GM18907 (cell line): ENCODE measurements around the gene OR6K3.
"Not testable (repeated sequence)": the region's sequence is repeated elsewhere in the genome, so short reads cannot be mapped to it uniquely, and the experiment has no call there.

ENCODE experiments used
- ATAC-seq: cut with Tn5 transposase; IDR thresholded peaks from one replicate; pipeline ENCODE4 v1.9.1; 2021; ENCODE audit warnings: mild to moderate bottlenecking, moderate library complexity; ENCODE audit not compliant: unreplicated experiment

Gene OR6K3

GRCh38 chr1:158720620-158721019 is at the start of gene OR6K3:
Gene OR6K3 (minus strand): TSS chr1:158720720. CDS start chr1:158718115, 2,605 bp downstream.
- no peak for ATAC-seq

- no peak for ATAC-seq
These were observed 33.9 kb upstream of the OR6K3 start, which contains the start of gene OR6K6 for GRCh38 chr1:158754420-158754819. Gene OR6K6 (plus strand): TSS chr1:158754720. CDS start chr1:158754888, 168 bp downstream.

GRCh38 chr1:158752155-158752712 is 31.7 kb upstream of the OR6K3 start:
- ATAC-seq: no peak

GRCh38 chr1:158735848-158736247 is 15.3 kb upstream of the OR6K3 start:
- ATAC-seq: no peak

- no peak for ATAC-seq
These were observed 12.0 kb upstream of the OR6K3 start for GRCh38 chr1:158732524-158732923.

- ATAC-seq: no peak
These were observed 11.2 kb upstream of the OR6K3 start for GRCh38 chr1:158731707-158732106.

GRCh38 chr1:158730453-158730852 is 9.9 kb upstream of the OR6K3 start:
- ATAC-seq: no peak

- ATAC-seq: no peak
These were observed 8.1 kb upstream of the OR6K3 start for GRCh38 chr1:158728510-158729225.

- ATAC-seq: no peak
These were observed 3.9 kb upstream of the OR6K3 start for GRCh38 chr1:158724442-158724841.

- no peak for ATAC-seq
These were observed 856 bp downstream of the OR6K3 start for GRCh38 chr1:158719664-158720063.

GRCh38 chr1:158717344-158717743 is 3.2 kb downstream of the OR6K3 start:
- ATAC-seq: no peak

GRCh38 chr1:158716335-158716734 is 4.2 kb downstream of the OR6K3 start:
- ATAC-seq: peak; percentile 77

- no peak for ATAC-seq
These were observed 5.8 kb downstream of the OR6K3 start for GRCh38 chr1:158714754-158715153.

GRCh38 chr1:158711098-158711497 is 9.4 kb downstream of the OR6K3 start:
- no peak for ATAC-seq

GRCh38 chr1:158706096-158706495 is 14.4 kb downstream of the OR6K3 start:
- no peak for ATAC-seq

GRCh38 chr1:158700552-158700951 is 20.0 kb downstream of the OR6K3 start, which contains the start of gene OR6K2:
Gene OR6K2 (minus strand): TSS chr1:158700652. CDS start chr1:158700652, 0 bp downstream.
- no peak for ATAC-seq

GRCh38 chr1:158694596-158694995 is 25.9 kb downstream of the OR6K3 start:
- no peak for ATAC-seq

- ATAC-seq: no peak
These were observed 28.2 kb downstream of the OR6K3 start for GRCh38 chr1:158692356-158692755.

- ATAC-seq: no peak
These were observed 28.6 kb downstream of the OR6K3 start for GRCh38 chr1:158691907-158692306.

GRCh38 chr1:158691149-158691548 is 29.4 kb downstream of the OR6K3 start:
- ATAC-seq: not testable (repeated sequence)

GRCh38 chr1:158689875-158690274 is 30.6 kb downstream of the OR6K3 start:
- no peak for ATAC-seq

- no peak for ATAC-seq
These were observed 31.4 kb downstream of the OR6K3 start for GRCh38 chr1:158689110-158689509.
